ENCODE data around the gene VASP. TPM values are rescaled to one million over a fixed set of nuclear protein-coding genes. Genes with fewer than 3 reads are reported as not detected.

The VASP gene
- total and polyA plus RNA-seq, 9 of the 15 experiments (the other 6 are each of a cell fraction or from before 2014, with no cell fraction given), result 16.7 to 261 (median 112) TPM

- Histone ChIP-seq H3K27ac (ENCODE audit: extremely low read depth, low read depth, low read length) (peak overlapping the region; percentile 73), H3K4me3 (no peak overlapping the region), H3K79me2 (ENCODE audit: control insufficient read depth, insufficient read depth, low read length) (peaks cover 64% of the 10 kb centered on the region), H3K4me2 (ENCODE audit: insufficient read depth, low read length) (peak overlapping the region; percentile 23; the same call in 1 of the 2 replicates), H3K9ac (ENCODE audit: insufficient read depth in 1 of 2, low read depth in 2 of 2, low read length in 2 of 2) (peak overlapping the region; percentile 29 to 84; a peak in 3 of 4 replicates), H3K4me1 (replicated peaks in 1 of 2; ENCODE audit: control insufficient read depth in 2 of 2, insufficient read depth in 2 of 2, low read length in 2 of 2) (peaks cover 39 to 41% of the 10 kb centered on the region in 2 experiments), H3K9me1 (ENCODE audit: control insufficient read depth, insufficient read depth, low read length) (no peaks in the 10 kb centered on the region), H3K27me3 (ENCODE audit: control insufficient read depth in 2 of 2, insufficient read depth in 2 of 2, low read length in 2 of 2) (no peaks in the 10 kb centered on the region), H3K36me3 (ENCODE audit: control insufficient read depth, insufficient read depth, low read length) (peaks cover 90% of the 10 kb centered on the region), H3K9me3 (replicated peaks; ENCODE audit: control insufficient read depth, insufficient read depth, low read depth, low read length) (no peaks in the 10 kb centered on the region), H4K20me1 (replicated peaks; ENCODE audit: control insufficient read depth, insufficient read depth, low read length) (peaks cover 5% of the 10 kb centered on the region), H2AFZ (ENCODE audit: low read depth, low read length) (no peak overlapping the region)
- ChIA-PET CTCF (ENCODE audit: low intra/inter-chr PET ratio) (no interaction called here), POLR2A (interaction anchor here (0.6 to 1.6 kb wide), 9 partner anchors 8 to 201 kb away, joined by 3 to 8 read pairs (median 3); no protein-coding TSS in a partner anchor)
- no TSS peak for BruUV-seq (replicated peaks)
- DNase-seq (ENCODE audit: extremely low read depth in 1 of 4, low spot score in 3 of 4) (peak in 2 of 4 experiments; percentile 15), ATAC-seq (no peak; the same call in 2 of the 3 replicates), FAIRE-seq (no peak)
- 77% methylated on average over 9 of the region's 9 CpGs for WGBS (ENCODE audit: insufficient coverage, low coverage, missing lambda C conversion rate)
- peak; percentile 52; the same call in 1 of the 2 replicates for TF ChIP-seq POLR2G (IDR thresholded peaks at IDR 0.05; ENCODE audit: low read depth, low read length)
- no peak for TF ChIP-seq ZNF282 (CRISPR knock-in tag; IDR thresholded peaks at IDR 0.05)
- peak; percentile 54; the same call in 1 of the 2 replicates for TF ChIP-seq RBFOX2 (IDR thresholded peaks at IDR 0.05; ENCODE audit: low read depth, low read length)
- no peak for TF ChIP-seq ZMIZ1 (IDR thresholded peaks at IDR 0.05; ENCODE audit: low read depth in 2 of 2, low read length in 2 of 2)
- peak; percentile 47; the same call in 1 of the 2 replicates for TF ChIP-seq USF1 (CRISPR knock-in tag; IDR thresholded peaks at IDR 0.05)
- TF ChIP-seq ZHX1 (conservative IDR thresholded peaks at IDR 0.05; ENCODE audit: low read length), result 0 out of 2 replicates have a peak, but pooled peaks have one; percentile 38
- in situ Hi-C loops (cut with MboI) (no loop called here), intact Hi-C loops (cut with micrococcal nuclease) (no loop called here)
Observed at GRCh38 chr19:45515807-45516401, 8.6 kb downstream of the VASP start.

Data from K562 (cell line).